Measurements from ENCODE around the gene CANT1. TPM values are rescaled to one million over a fixed set of nuclear protein-coding genes. Genes with fewer than 3 reads are reported as not detected.
A peak's percentile ranks its signal among the peaks of the same experiment; 100 is the strongest.

The CANT1 gene
- total and polyA plus RNA-seq, 2 of the 13 experiments (the other 11 are each of a cell fraction or from before 2014, with no cell fraction given), result 34.1 to 42.1 TPM

GRCh38 chr17:79042421-79043190 lies 33.0 kb upstream of the CANT1 start (continued):
- no peak for TF ChIP-seq ZNF552 (CRISPR knock-in tag; IDR thresholded peaks at IDR 0.05; ENCODE audit: borderline replicate concordance)
- no peak for TF ChIP-seq ZNF550 (CRISPR knock-in tag; IDR thresholded peaks at IDR 0.05; ENCODE audit: borderline replicate concordance)
- TF ChIP-seq KDM6A (CRISPR knock-in tag; IDR thresholded peaks at IDR 0.05; ENCODE audit: low read depth), result no peak
- TF ChIP-seq ZFP36L2 (CRISPR knock-in tag; IDR thresholded peaks at IDR 0.05), result no peak
- TF ChIP-seq MTA1 (CRISPR knock-in tag; IDR thresholded peaks at IDR 0.05; ENCODE audit: borderline replicate concordance), result no peak
- no peak for TF ChIP-seq MZF1 (CRISPR knock-in tag; IDR thresholded peaks at IDR 0.05; ENCODE audit: borderline replicate concordance)
- TF ChIP-seq PBX3 (CRISPR knock-in tag; IDR thresholded peaks at IDR 0.05; ENCODE audit: borderline replicate concordance), result no peak
- no peak for TF ChIP-seq SYNCRIP (IDR thresholded peaks at IDR 0.05; ENCODE audit: insufficient read depth, low read depth, low read length)
- no peak for TF ChIP-seq ZNF777 (CRISPR knock-in tag; IDR thresholded peaks at IDR 0.05)
- peak; percentile 54; the same call in 1 of the 2 replicates for TF ChIP-seq KDM2A (CRISPR knock-in tag; IDR thresholded peaks at IDR 0.05; ENCODE audit: borderline replicate concordance, low read depth)
- TF ChIP-seq ZNF367 (CRISPR knock-in tag; IDR thresholded peaks at IDR 0.05; ENCODE audit: borderline replicate concordance), result no peak
- no peak for TF ChIP-seq MTF2 (CRISPR knock-in tag; IDR thresholded peaks at IDR 0.05; ENCODE audit: borderline replicate concordance)
- TF ChIP-seq ZNF747 (CRISPR knock-in tag; IDR thresholded peaks at IDR 0.05; ENCODE audit: borderline replicate concordance), result no peak
- peak; percentile 42 for TF ChIP-seq FOSL2 (CRISPR knock-in tag; IDR thresholded peaks at IDR 0.05)
- no peak for TF ChIP-seq GTF2F1 (IDR thresholded peaks at IDR 0.05; ENCODE audit: low read length)
- TF ChIP-seq ZSCAN9 (CRISPR knock-in tag; IDR thresholded peaks at IDR 0.05; ENCODE audit: borderline replicate concordance), result no peak
- TF ChIP-seq ZNF557 (CRISPR knock-in tag; IDR thresholded peaks at IDR 0.05), result no peak
- TF ChIP-seq FIP1L1 (IDR thresholded peaks at IDR 0.05; ENCODE audit: borderline replicate concordance, insufficient read depth, low read depth, low read length), result no peak
- TF ChIP-seq KAT2B (IDR thresholded peaks at IDR 0.05; ENCODE audit: borderline replicate concordance, low read depth, low read length), result no peak
- no peak for TF ChIP-seq ZBTB21 (CRISPR knock-in tag; IDR thresholded peaks at IDR 0.05)
- TF ChIP-seq GABPB1 (CRISPR knock-in tag; IDR thresholded peaks at IDR 0.05), result 0 out of 2 replicates have a peak, but pooled peaks have one; percentile 5
- no peak for TF ChIP-seq BRD4 (CRISPR knock-in tag; IDR thresholded peaks at IDR 0.05)
- TF ChIP-seq TCF7 (IDR thresholded peaks at IDR 0.05; ENCODE audit: low read depth), result no peak
- TF ChIP-seq ZNF570 (CRISPR knock-in tag; IDR thresholded peaks at IDR 0.05; ENCODE audit: borderline replicate concordance), result no peak
- TF ChIP-seq ELF3 (CRISPR knock-in tag; IDR thresholded peaks at IDR 0.05), result no peak
- no peak for TF ChIP-seq MBD4 (IDR thresholded peaks at IDR 0.05; ENCODE audit: borderline replicate concordance, low read length)
- no peak for TF ChIP-seq MYC (CRISPR knock-in tag; IDR thresholded peaks at IDR 0.05; ENCODE audit: borderline replicate concordance)
- no peak for TF ChIP-seq FOXA3 (CRISPR knock-in tag; IDR thresholded peaks at IDR 0.05)
- TF ChIP-seq MAFF (IDR thresholded peaks at IDR 0.05; ENCODE audit: low read depth, low read length), result no peak
- TF ChIP-seq GATA4 (IDR thresholded peaks at IDR 0.05; ENCODE audit: borderline replicate concordance, low read depth), result no peak
- TF ChIP-seq HMG20A (CRISPR knock-in tag; IDR thresholded peaks at IDR 0.05; ENCODE audit: borderline replicate concordance), result no peak
- TF ChIP-seq ZNF878 (CRISPR knock-in tag; IDR thresholded peaks at IDR 0.05), result 0 out of 2 replicates have a peak, but pooled peaks have one; percentile 0
- TF ChIP-seq, protein P1, sequence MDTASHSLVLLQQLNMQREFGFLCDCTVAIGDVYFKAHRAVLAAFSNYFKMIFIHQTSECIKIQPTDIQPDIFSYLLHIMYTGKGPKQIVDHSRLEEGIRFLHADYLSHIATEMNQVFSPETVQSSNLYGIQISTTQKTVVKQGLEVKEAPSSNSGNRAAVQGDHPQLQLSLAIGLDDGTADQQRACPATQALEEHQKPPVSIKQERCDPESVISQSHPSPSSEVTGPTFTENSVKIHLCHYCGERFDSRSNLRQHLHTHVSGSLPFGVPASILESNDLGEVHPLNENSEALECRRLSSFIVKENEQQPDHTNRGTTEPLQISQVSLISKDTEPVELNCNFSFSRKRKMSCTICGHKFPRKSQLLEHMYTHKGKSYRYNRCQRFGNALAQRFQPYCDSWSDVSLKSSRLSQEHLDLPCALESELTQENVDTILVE (CRISPR knock-in tag; IDR thresholded peaks at IDR 0.05), result no peak
